GM11168 (cell line): ENCODE results near the gene LASP1.
"Not testable (repeated sequence)": the region's sequence is repeated elsewhere in the genome, so short reads cannot be mapped to it uniquely, and the experiment has no call there.

Source experiments
- in situ Hi-C: fragments of 300-500 bp; cut with MboI; formaldehyde crosslinking; loops from one replicate; pipeline ENCODE4 v1.12.0; 2022; ENCODE audit warnings: low sequenced_read_pairs; ENCODE audit not compliant: unreplicated experiment

Gene LASP1

GRCh38 chr17:38905375-38905774 lies 35.5 kb downstream of the LASP1 start:
- in situ Hi-C loops: no loop called here

- in situ Hi-C loops: no loop called here
Observed at GRCh38 chr17:38906460-38907228, 36.8 kb downstream of the LASP1 start.

- in situ Hi-C loops: no loop called here
Observed at GRCh38 chr17:38907930-38908675, 38.2 kb downstream of the LASP1 start.

GRCh38 chr17:38908676-38909181 lies 38.9 kb downstream of the LASP1 start:
- in situ Hi-C loops: no loop called here

GRCh38 chr17:38910325-38910724 lies 40.5 kb downstream of the LASP1 start:
- in situ Hi-C loops: no loop called here

- in situ Hi-C loops: no loop called here
Observed at GRCh38 chr17:38911081-38911730, 41.3 kb downstream of the LASP1 start.

GRCh38 chr17:38911731-38912081 lies 41.8 kb downstream of the LASP1 start:
- in situ Hi-C loops: not testable (repeated sequence)

- in situ Hi-C loops: no loop called here
Observed at GRCh38 chr17:38912221-38912813, 42.5 kb downstream of the LASP1 start.

GRCh38 chr17:38914741-38915638 lies 45.1 kb downstream of the LASP1 start:
- in situ Hi-C loops: no loop called here

GRCh38 chr17:38915639-38915995 lies 45.8 kb downstream of the LASP1 start:
- in situ Hi-C loops: no loop called here

- in situ Hi-C loops: no loop called here
Observed at GRCh38 chr17:38916771-38917170, 46.9 kb downstream of the LASP1 start.

- in situ Hi-C loops: no loop called here
Observed at GRCh38 chr17:38917259-38917658, 47.4 kb downstream of the LASP1 start.

- in situ Hi-C loops: no loop called here
Observed at GRCh38 chr17:38918129-38918913, 48.5 kb downstream of the LASP1 start.

GRCh38 chr17:38918916-38919315 lies 49.1 kb downstream of the LASP1 start:
- in situ Hi-C loops: no loop called here

- in situ Hi-C loops: no loop called here
Observed at GRCh38 chr17:38919316-38920078, 49.6 kb downstream of the LASP1 start.

GRCh38 chr17:38920374-38921291 lies 50.8 kb downstream of the LASP1 start:
- in situ Hi-C loops: no loop called here

- in situ Hi-C loops: no loop called here
Observed at GRCh38 chr17:38921756-38922411, 52.0 kb downstream of the LASP1 start.
